DND-41 (cell line): ENCODE results near the gene DLG2.

ENCODE experiments used
- ATAC-seq: fragments of 200-7000 bp; cut with Tn5 transposase; 3 replicates; pipeline ENCODE4 v1.9.1; 2021; ENCODE audit warnings: low read depth; ENCODE audit not compliant: insufficient read depth
- DNase-seq: peaks from one replicate; pipeline ENCODE4 v3.0.0-alpha.2; 2020
- H2AFZ ChIP-seq: 2 replicates; pipeline ENCODE4 v1.6.0; 2012; ENCODE audit warnings: low read depth, low read length
- H3K27ac ChIP-seq: 2 replicates; pipeline ENCODE4 v1.5.1; 2012; ENCODE audit warnings: low read length, inconsistent platforms
- H3K27me3 ChIP-seq: fragments of 200-600 bp; sonication (generic); 2 replicates; pipeline ENCODE4 v1.6.0; 2012; ENCODE audit warnings: low read length, mild to moderate bottlenecking, inconsistent platforms; ENCODE audit not compliant: insufficient read depth, poor library complexity
- H3K36me3 ChIP-seq: 2 replicates; pipeline ENCODE4 v1.5.1; 2012; ENCODE audit warnings: low read length, inconsistent platforms; ENCODE audit not compliant: insufficient read depth
- H3K4me1 ChIP-seq: 2 replicates; pipeline ENCODE4 v1.5.1; 2012; ENCODE audit warnings: mild to moderate bottlenecking, low read length; ENCODE audit not compliant: insufficient read depth
- H3K4me2 ChIP-seq: 2 replicates; pipeline ENCODE4 v1.6.0; 2012; ENCODE audit warnings: mild to moderate bottlenecking, moderate library complexity, low read length, inconsistent platforms; ENCODE audit not compliant: insufficient read depth
- H3K4me3 ChIP-seq, 2 experiments: fragments of 200-600 bp in 1 of 2; shearing (Covaris generic) in 1 of 2; 2 replicates each; pipeline ENCODE4 v1.5.1; 2012 to 2016; ENCODE audit warnings: inconsistent platforms in 2 of 2, low read length in 2 of 2, mild to moderate bottlenecking in 2 of 2, low read depth in 1 of 2, moderate library complexity in 1 of 2
- H3K79me2 ChIP-seq: 2 replicates; pipeline ENCODE4 v1.6.0; 2012; ENCODE audit warnings: low read length, inconsistent platforms; ENCODE audit not compliant: insufficient read depth
- H3K9ac ChIP-seq: 2 replicates; pipeline ENCODE4 v1.6.0; 2012; ENCODE audit warnings: low read depth, mild to moderate bottlenecking, inconsistent platforms, low read length, moderate library complexity
- H3K9me3 ChIP-seq: 2 replicates; pipeline ENCODE4 v1.5.1; 2012; ENCODE audit warnings: low read length, moderate library complexity, mild to moderate bottlenecking, inconsistent platforms; ENCODE audit not compliant: insufficient read depth, severe bottlenecking
- H4K20me1 ChIP-seq: 2 replicates; pipeline ENCODE4 v1.6.0; 2012; ENCODE audit warnings: low read length; ENCODE audit not compliant: insufficient read depth
- CTCF ChIP-seq: IDR thresholded peaks from 2 replicates; pipeline ENCODE4 v1.5.1; 2012; ENCODE audit warnings: borderline replicate concordance, low read length, moderate library complexity, mild to moderate bottlenecking; ENCODE audit not compliant: poor library complexity, severe bottlenecking; ENCODE audit errors: extremely low read depth
- EZH2 ChIP-seq: IDR thresholded peaks from 3 replicates; pipeline ENCODE4 v1.6.1; 2012; ENCODE audit warnings: borderline replicate concordance, low read depth, mild to moderate bottlenecking, moderate library complexity, low read length, inconsistent platforms; ENCODE audit not compliant: severe bottlenecking

DLG2 gene

GRCh38 chr11:85099522-85099921 is 527.6 kb downstream of the DLG2 start:
- DNase-seq: no peak
- H3K4me2 ChIP-seq: no peak overlapping the region

GRCh38 chr11:85098996-85099395 is 528.1 kb downstream of the DLG2 start:
- no peaks in the 10 kb centered on the region for H3K27me3 ChIP-seq
- ATAC-seq (no peak), DNase-seq (no peak)
- no peaks in the 10 kb centered on the region for H3K79me2 ChIP-seq
- no peak overlapping the region for H2AFZ ChIP-seq
- no peak overlapping the region for H3K4me2 ChIP-seq
- no peaks in the 10 kb centered on the region for H3K4me1 ChIP-seq
- no peaks in the 10 kb centered on the region for H3K36me3 ChIP-seq
- TF ChIP-seq CTCF (no peak), EZH2 (no peak)
- H3K9ac ChIP-seq: no peak overlapping the region
- no peak overlapping the region for H3K4me3 ChIP-seq
- no peaks in the 10 kb centered on the region for H3K9me3 ChIP-seq
- no peaks in the 10 kb centered on the region for H4K20me1 ChIP-seq
- no peak overlapping the region for H3K27ac ChIP-seq

More at GRCh38 chr11:85099522-85099921, 527.6 kb downstream of the DLG2 start:
- Histone ChIP-seq H3K27ac (no peak overlapping the region), H3K9ac (no peak overlapping the region), H4K20me1 (no peaks in the 10 kb centered on the region), H2AFZ (no peak overlapping the region), H3K27me3 (no peaks in the 10 kb centered on the region), H3K79me2 (no peaks in the 10 kb centered on the region), H3K4me1 (no peaks in the 10 kb centered on the region), H3K36me3 (no peaks in the 10 kb centered on the region), H3K9me3 (no peaks in the 10 kb centered on the region), H3K4me3 (no peak overlapping the region)
- TF ChIP-seq EZH2 (no peak), CTCF (no peak)
- no peak for ATAC-seq

GRCh38 chr11:85096939-85097338 is 530.2 kb downstream of the DLG2 start:
- H3K27ac ChIP-seq: no peak overlapping the region
- no peak for TF ChIP-seq EZH2
- TF ChIP-seq CTCF: no peak
- ATAC-seq: peak; percentile 66

GRCh38 chr11:85095239-85095638 is 531.9 kb downstream of the DLG2 start:
- Histone ChIP-seq H3K4me2 (no peak overlapping the region), H4K20me1 (no peaks in the 10 kb centered on the region), H2AFZ (no peak overlapping the region), H3K27me3 (no peaks in the 10 kb centered on the region), H3K36me3 (no peaks in the 10 kb centered on the region), H3K9ac (no peak overlapping the region), H3K27ac (no peak overlapping the region), H3K4me1 (no peaks in the 10 kb centered on the region), H3K4me3 (no peak overlapping the region), H3K79me2 (no peaks in the 10 kb centered on the region), H3K9me3 (no peaks in the 10 kb centered on the region)
- TF ChIP-seq EZH2: no peak
- TF ChIP-seq CTCF: no peak
- ATAC-seq: no peak
- no peak for DNase-seq

More at GRCh38 chr11:85096939-85097338, 530.2 kb downstream of the DLG2 start:
- Histone ChIP-seq H3K9me3 (no peaks in the 10 kb centered on the region), H3K9ac (no peak overlapping the region), H2AFZ (no peak overlapping the region), H3K36me3 (no peaks in the 10 kb centered on the region), H3K4me3 (no peak overlapping the region), H3K4me2 (no peak overlapping the region), H3K79me2 (no peaks in the 10 kb centered on the region), H3K27me3 (no peaks in the 10 kb centered on the region), H3K4me1 (no peaks in the 10 kb centered on the region), H4K20me1 (no peaks in the 10 kb centered on the region)
- peak; percentile 4 for DNase-seq
